Heart right ventricle (tissue), 16 donors: Measurements from ENCODE around the gene LRIG1. TPM values are rescaled to one million over a fixed set of nuclear protein-coding genes. Genes with fewer than 3 reads are reported as not detected.

ENCODE experiments used
- ATAC-seq, 8 donors: fragments of 200-7000 bp; cut with Tn5 transposase; one replicate each; pipeline ENCODE4 v1.9.1; 2020; ENCODE audit warnings: mild to moderate bottlenecking in 8 of 8, moderate library complexity in 8 of 8, moderate number of reproducible peaks in 1 of 8
- DNase-seq, 2 donors: peaks; one replicate each; pipeline ENCODE4 v3.0.0-alpha.2; 2020
- H3K27ac ChIP-seq, 10 donors: fragments of 200-600 bp; sonication (generic) in 2 of 10; one replicate each; pipeline versions ENCODE4 v1.5.0 to v1.8.0; 2020 to 2022; ENCODE audit warnings: mild to moderate bottlenecking in 3 of 10
- H3K27me3 ChIP-seq, 7 donors: fragments of 200-600 bp; one replicate each; pipeline ENCODE4 v1.8.0; 2021 to 2022; ENCODE audit warnings: mild to moderate bottlenecking in 2 of 7
- H3K36me3 ChIP-seq, 9 donors: fragments of 200-600 bp; sonication (generic) in 1 of 9; one replicate each; pipeline versions ENCODE4 v1.5.0 to v1.8.0; 2020 to 2022; ENCODE audit warnings: mild to moderate bottlenecking in 2 of 9
- H3K4me1 ChIP-seq, 9 donors: fragments of 200-600 bp; sonication (generic) in 1 of 9; one replicate each; pipeline versions ENCODE4 v1.5.0 to v1.8.0; 2020 to 2022; ENCODE audit warnings: mild to moderate bottlenecking in 4 of 9
- H3K4me3 ChIP-seq, 10 donors: fragments of 200-600 bp; sonication (generic) in 2 of 10; one replicate each; pipeline versions ENCODE4 v1.5.0 to v1.8.0; 2020 to 2022; ENCODE audit warnings: mild to moderate bottlenecking in 7 of 10, moderate library complexity in 2 of 10
- H3K9me3 ChIP-seq, 11 donors: fragments of 200-600 bp in 10 of 11; sonication (generic) in 2 of 11; one replicate each; pipeline versions ENCODE4 v1.5.0 to v1.8.0; 2013 to 2022; ENCODE audit warnings: mild to moderate bottlenecking in 2 of 11, control low read depth in 1 of 11, moderate library complexity in 1 of 11
- CTCF ChIP-seq, 9 donors: fragments of 200-600 bp; sonication (generic) in 2 of 9; IDR thresholded peaks; one replicate each; pipeline versions ENCODE4 v1.5.0 to v1.8.0; 2021 to 2022; ENCODE audit warnings: antibody characterized with exemption in 9 of 9, mild to moderate bottlenecking in 5 of 9, moderate library complexity in 1 of 9
- WGBS, 2 donors: extraction: QIAGEN DNeasy Blood & Tissue Kit; methylation state at CpG; one replicate each; pipeline ENCODE4 v1.1.7; 2013; ENCODE audit warnings: inconsistent platforms in 1 of 2; 5-methylcytosine and 5-hydroxymethylcytosine counted together
- intact Hi-C, 10 donors: fragments of 100-400 bp; cut with DNase I; formaldehyde crosslinking; loops; one replicate each; pipeline versions ENCODE4 v1.11.1 to v1.14.2; 2022
- polyA plus RNA-seq, 2 donors: library from polyadenylated mRNA; stranded (reverse); fragments of 200-250 nt; gene quantifications; one replicate each; pipeline ENCODE4 v1.2.3, GENCODE V29; 2013
- total RNA-seq, 10 donors: library from RNA; stranded (reverse); fragmentation: NEBNext Ultra II Directional in 3 of 10; extraction: Animal tissue kit (Norgen Biotek cat#: 25700) in 3 of 10; gene quantifications; one replicate each; pipeline versions ENCODE4 v1.2.1 to v1.2.4, GENCODE V29; 2021 to 2023
- donor health status: Arrhythmogenic right ventricular cardiomyopathy.
- donor health status: ischemic (EF 13 %, LVEDD 7.1; RV severe dilation, severe dysfunction).
- donor health status: healthy with polysubstance abuse.
- donor health status: DM: no; HTN: yes; CAD: no.
- donor health status: DM: no; HTN: no; CAD: no.
- donor health status: ischemic (EF 25% LVEDD 6.9; RV normal size, moderate dysfunction).
- donor health status: ischemic (EF 25% LVEDD 5.7; RV mildly dilated, moderate dysfunction).
- donor health status: healthy.
- donor health status: DM: yes; HTN: yes; CAD: no.
- donor health status: Ischemic cardiomyopathy.
- donor health status: ischemic (EF 35%, LVEDD 5.7; RV mildly dilated, moderate dysfunction).
- donor health status: nonischemic (EF 11% LVEDD 7.7; RV severe dilation, severe dysfunction).
- donor health status: DM: yes; HTN: yes; CAD: no.
- donor health status: PGD.
- donor health status: ischemic (EF 29% LVEDD 5.4; RV normal size, mild dysfunction).
- donor health status: nonischemic (EF 23%, LVEDD 6.1; RV moderate dilation, normal function).

The LRIG1 gene
- total and polyA plus RNA-seq, 12 donors, result 23.8 to 109 (median 94.2) TPM

GRCh38 chr3:66344391-66344811, 156.4 kb downstream of the LRIG1 start:
- 89 to 92% methylated on average over 9 of the region's 9 CpGs for WGBS, 2 donors
- peaks cover 0 to 17% (median 13%) of the 10 kb centered on the region in 9 donors for H3K4me1 ChIP-seq
- H3K27ac ChIP-seq, result no peak overlapping the region
- H3K36me3 ChIP-seq, result peaks cover 0 to 10% (median 0%) of the 10 kb centered on the region in 9 donors
- peaks cover 0 to 16% (median 0%) of the 10 kb centered on the region in 11 donors for H3K9me3 ChIP-seq
- no peak overlapping the region for H3K4me3 ChIP-seq
- TF ChIP-seq CTCF (IDR thresholded peaks at IDR 0.05), result no peak
- intact Hi-C loops, result no loop called here
- ATAC-seq, result peak in 1 of 8 donors; percentile 31
- H3K27me3 ChIP-seq, result no peaks in the 10 kb centered on the region
- no peak for DNase-seq

GRCh38 chr3:66342717-66343356, 158.0 kb downstream of the LRIG1 start:
- Histone ChIP-seq H3K27ac (peak overlapping the region in 2 of 10 donors; percentile 16 to 39), H3K4me3 (no peak overlapping the region), H3K27me3 (no peaks in the 10 kb centered on the region), H3K9me3 (peaks cover 0 to 16% (median 0%) of the 10 kb centered on the region in 11 donors), H3K4me1 (peaks cover 0 to 6% (median 0%) of the 10 kb centered on the region in 9 donors), H3K36me3 (peaks cover 0 to 10% (median 0%) of the 10 kb centered on the region in 9 donors)
- TF ChIP-seq CTCF (IDR thresholded peaks at IDR 0.05), result no peak
- intact Hi-C loops, result no loop called here
- ATAC-seq (peak in 1 of 8 donors; percentile 57), DNase-seq (no peak)
- 73 to 79% methylated on average over 8 of the region's 8 CpGs for WGBS, 2 donors

- Histone ChIP-seq H3K27me3 (no peaks in the 10 kb centered on the region), H3K9me3 (peaks cover 0 to 9% (median 0%) of the 10 kb centered on the region in 11 donors), H3K4me3 (no peak overlapping the region), H3K27ac (no peak overlapping the region), H3K36me3 (no peaks in the 10 kb centered on the region), H3K4me1 (peaks cover 0 to 18% (median 8%) of the 10 kb centered on the region in 9 donors)
- DNase-seq (no peak), ATAC-seq (no peak)
- no peak for TF ChIP-seq CTCF (IDR thresholded peaks at IDR 0.05)
- intact Hi-C loops, result no loop called here
- 81 to 83% methylated on average over 3 of the region's 3 CpGs for WGBS, 2 donors
These were observed 161.9 kb downstream of the LRIG1 start for GRCh38 chr3:66338927-66339326.

- DNase-seq (no peak), ATAC-seq (peak in 5 of 8 donors; percentile 12 to 89 (median 84))
- Histone ChIP-seq H3K36me3 (no peaks in the 10 kb centered on the region), H3K4me3 (no peak overlapping the region), H3K9me3 (peaks cover 0 to 13% (median 0%) of the 10 kb centered on the region in 11 donors), H3K4me1 (peaks cover 0 to 18% (median 8%) of the 10 kb centered on the region in 9 donors), H3K27me3 (no peaks in the 10 kb centered on the region), H3K27ac (peak overlapping the region in 5 of 10 donors; percentile 3 to 58 (median 48))
- intact Hi-C loops, result no loop called here
- 35 to 44% methylated on average over 4 of the region's 4 CpGs for WGBS, 2 donors
- TF ChIP-seq CTCF (IDR thresholded peaks at IDR 0.05), result no peak
These were observed 164.5 kb downstream of the LRIG1 start for GRCh38 chr3:66336333-66336766.
